ENCODE data around the gene CTDSPL. TPM values are rescaled to one million over a fixed set of nuclear protein-coding genes. Genes with fewer than 3 reads are reported as not detected.

The CTDSPL gene
- total and polyA plus RNA-seq, 2 of the 13 experiments (the other 11 are each of a cell fraction or from before 2014, with no cell fraction given) = 26.1 to 142 TPM

DNA sequence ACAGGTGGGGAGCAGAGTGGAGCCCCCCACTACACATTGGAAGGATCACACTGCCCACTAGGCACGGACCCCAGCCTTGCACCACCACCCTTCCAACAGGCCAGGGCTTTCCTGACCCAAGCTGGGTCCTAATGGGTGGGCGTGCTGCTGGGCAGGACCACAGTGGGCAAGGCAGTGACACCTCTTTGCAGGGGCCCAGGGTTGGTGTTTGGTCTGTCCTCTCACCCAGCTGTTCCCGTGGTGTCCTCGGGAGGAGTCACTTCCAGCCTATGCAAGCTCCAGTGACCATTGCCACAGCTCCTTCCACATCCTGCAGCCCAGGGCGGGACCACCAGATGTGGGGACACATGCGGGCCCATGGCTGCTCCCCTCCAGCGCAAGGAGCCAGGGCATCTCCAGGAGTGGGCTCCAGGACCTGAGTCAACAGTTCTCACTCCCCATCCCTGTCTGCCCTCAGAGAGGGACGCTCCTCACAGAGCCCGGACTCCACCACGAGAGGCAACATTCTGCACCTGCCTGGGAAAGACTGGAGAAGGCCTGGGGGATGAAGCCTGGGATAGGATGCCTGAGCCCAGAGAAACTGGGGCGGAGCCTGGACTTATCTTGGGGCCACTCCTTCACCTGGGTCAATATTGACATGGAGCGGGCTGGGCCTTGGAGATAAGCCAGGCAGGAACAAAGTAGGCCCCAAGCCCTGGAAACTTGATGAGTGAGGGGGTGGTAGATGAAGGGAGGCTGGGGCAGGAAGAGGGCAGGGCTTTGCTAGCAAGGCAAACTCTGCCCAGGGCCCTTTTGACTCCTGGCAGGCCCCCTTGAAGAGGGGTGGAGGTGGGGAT is 125.0 kb downstream of the CTDSPL start (continued):
- TF ChIP-seq, protein P1, sequence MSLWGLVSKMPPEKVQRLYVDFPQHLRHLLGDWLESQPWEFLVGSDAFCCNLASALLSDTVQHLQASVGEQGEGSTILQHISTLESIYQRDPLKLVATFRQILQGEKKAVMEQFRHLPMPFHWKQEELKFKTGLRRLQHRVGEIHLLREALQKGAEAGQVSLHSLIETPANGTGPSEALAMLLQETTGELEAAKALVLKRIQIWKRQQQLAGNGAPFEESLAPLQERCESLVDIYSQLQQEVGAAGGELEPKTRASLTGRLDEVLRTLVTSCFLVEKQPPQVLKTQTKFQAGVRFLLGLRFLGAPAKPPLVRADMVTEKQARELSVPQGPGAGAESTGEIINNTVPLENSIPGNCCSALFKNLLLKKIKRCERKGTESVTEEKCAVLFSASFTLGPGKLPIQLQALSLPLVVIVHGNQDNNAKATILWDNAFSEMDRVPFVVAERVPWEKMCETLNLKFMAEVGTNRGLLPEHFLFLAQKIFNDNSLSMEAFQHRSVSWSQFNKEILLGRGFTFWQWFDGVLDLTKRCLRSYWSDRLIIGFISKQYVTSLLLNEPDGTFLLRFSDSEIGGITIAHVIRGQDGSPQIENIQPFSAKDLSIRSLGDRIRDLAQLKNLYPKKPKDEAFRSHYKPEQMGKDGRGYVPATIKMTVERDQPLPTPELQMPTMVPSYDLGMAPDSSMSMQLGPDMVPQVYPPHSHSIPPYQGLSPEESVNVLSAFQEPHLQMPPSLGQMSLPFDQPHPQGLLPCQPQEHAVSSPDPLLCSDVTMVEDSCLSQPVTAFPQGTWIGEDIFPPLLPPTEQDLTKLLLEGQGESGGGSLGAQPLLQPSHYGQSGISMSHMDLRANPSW (CRISPR knock-in tag; IDR thresholded peaks at IDR 0.05; ENCODE audit: borderline replicate concordance) = no peak
- TF ChIP-seq YEATS2 (CRISPR knock-in tag; IDR thresholded peaks at IDR 0.05; ENCODE audit: borderline replicate concordance) = peak; percentile 20; the same call in 1 of the 2 replicates
- no peak for TF ChIP-seq ZNF749 (CRISPR knock-in tag; IDR thresholded peaks at IDR 0.05; ENCODE audit: borderline replicate concordance)
- TF ChIP-seq, protein P2, sequence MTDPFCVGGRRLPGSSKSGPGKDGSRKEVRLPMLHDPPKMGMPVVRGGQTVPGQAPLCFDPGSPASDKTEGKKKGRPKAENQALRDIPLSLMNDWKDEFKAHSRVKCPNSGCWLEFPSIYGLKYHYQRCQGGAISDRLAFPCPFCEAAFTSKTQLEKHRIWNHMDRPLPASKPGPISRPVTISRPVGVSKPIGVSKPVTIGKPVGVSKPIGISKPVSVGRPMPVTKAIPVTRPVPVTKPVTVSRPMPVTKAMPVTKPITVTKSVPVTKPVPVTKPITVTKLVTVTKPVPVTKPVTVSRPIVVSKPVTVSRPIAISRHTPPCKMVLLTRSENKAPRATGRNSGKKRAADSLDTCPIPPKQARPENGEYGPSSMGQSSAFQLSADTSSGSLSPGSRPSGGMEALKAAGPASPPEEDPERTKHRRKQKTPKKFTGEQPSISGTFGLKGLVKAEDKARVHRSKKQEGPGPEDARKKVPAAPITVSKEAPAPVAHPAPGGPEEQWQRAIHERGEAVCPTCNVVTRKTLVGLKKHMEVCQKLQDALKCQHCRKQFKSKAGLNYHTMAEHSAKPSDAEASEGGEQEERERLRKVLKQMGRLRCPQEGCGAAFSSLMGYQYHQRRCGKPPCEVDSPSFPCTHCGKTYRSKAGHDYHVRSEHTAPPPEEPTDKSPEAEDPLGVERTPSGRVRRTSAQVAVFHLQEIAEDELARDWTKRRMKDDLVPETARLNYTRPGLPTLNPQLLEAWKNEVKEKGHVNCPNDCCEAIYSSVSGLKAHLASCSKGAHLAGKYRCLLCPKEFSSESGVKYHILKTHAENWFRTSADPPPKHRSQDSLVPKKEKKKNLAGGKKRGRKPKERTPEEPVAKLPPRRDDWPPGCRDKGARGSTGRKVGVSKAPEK (CRISPR knock-in tag; IDR thresholded peaks at IDR 0.05; ENCODE audit: borderline replicate concordance) = no peak
- no peak for TF ChIP-seq ZNF253 (CRISPR knock-in tag; IDR thresholded peaks at IDR 0.05; ENCODE audit: borderline replicate concordance)
- TF ChIP-seq ZNF564 (CRISPR knock-in tag; IDR thresholded peaks at IDR 0.05) = no peak
- no peak for TF ChIP-seq ETV6 (CRISPR knock-in tag; conservative IDR thresholded peaks at IDR 0.05)
- TF ChIP-seq TRIM24 (CRISPR knock-in tag; IDR thresholded peaks at IDR 0.05) = no peak
- no peak for TF ChIP-seq ZNF572 (CRISPR knock-in tag; IDR thresholded peaks at IDR 0.05)
- TF ChIP-seq JUND (CRISPR knock-in tag; IDR thresholded peaks at IDR 0.05) = no peak
- no peak for TF ChIP-seq PAWR (CRISPR knock-in tag; IDR thresholded peaks at IDR 0.05; ENCODE audit: borderline replicate concordance)
- TF ChIP-seq ZNF30 (CRISPR knock-in tag; IDR thresholded peaks at IDR 0.05) = no peak
- no peak for TF ChIP-seq ZNF777 (CRISPR knock-in tag; IDR thresholded peaks at IDR 0.05)
- no peak for TF ChIP-seq CBX1 (IDR thresholded peaks at IDR 0.05; ENCODE audit: low read depth)
- TF ChIP-seq ZFYVE20 (CRISPR knock-in tag; IDR thresholded peaks at IDR 0.05; ENCODE audit: borderline replicate concordance, low read depth) = no peak
- no peak for TF ChIP-seq SIX4 (CRISPR knock-in tag; IDR thresholded peaks at IDR 0.05)
- TF ChIP-seq PHF5A (CRISPR knock-in tag; IDR thresholded peaks at IDR 0.05; ENCODE audit: low read depth, unreplicated experiment) = no peak
- TF ChIP-seq, protein P3, sequence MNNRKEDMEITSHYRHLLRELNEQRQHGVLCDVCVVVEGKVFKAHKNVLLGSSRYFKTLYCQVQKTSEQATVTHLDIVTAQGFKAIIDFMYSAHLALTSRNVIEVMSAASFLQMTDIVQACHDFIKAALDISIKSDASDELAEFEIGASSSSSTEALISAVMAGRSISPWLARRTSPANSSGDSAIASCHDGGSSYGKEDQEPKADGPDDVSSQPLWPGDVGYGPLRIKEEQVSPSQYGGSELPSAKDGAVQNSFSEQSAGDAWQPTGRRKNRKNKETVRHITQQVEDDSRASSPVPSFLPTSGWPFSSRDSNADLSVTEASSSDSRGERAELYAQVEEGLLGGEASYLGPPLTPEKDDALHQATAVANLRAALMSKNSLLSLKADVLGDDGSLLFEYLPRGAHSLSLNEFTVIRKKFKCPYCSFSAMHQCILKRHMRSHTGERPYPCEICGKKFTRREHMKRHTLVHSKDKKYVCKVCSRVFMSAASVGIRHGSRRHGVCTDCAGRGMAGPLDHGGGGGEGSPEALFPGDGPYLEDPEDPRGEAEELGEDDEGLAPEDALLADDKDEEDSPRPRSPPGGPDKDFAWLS (CRISPR knock-in tag; IDR thresholded peaks at IDR 0.05; ENCODE audit: borderline replicate concordance) = no peak
- TF ChIP-seq IRF2 (CRISPR knock-in tag; IDR thresholded peaks at IDR 0.05) = no peak
- no peak for TF ChIP-seq CREB1 (IDR thresholded peaks at IDR 0.05)
- no peak for TF ChIP-seq CREB1 (CRISPR knock-in tag; IDR thresholded peaks at IDR 0.05)
- no peak for TF ChIP-seq ZBTB3 (CRISPR knock-in tag; IDR thresholded peaks at IDR 0.05; ENCODE audit: borderline replicate concordance, low read depth)
- TF ChIP-seq ZNF83 (CRISPR knock-in tag; IDR thresholded peaks at IDR 0.05; ENCODE audit: borderline replicate concordance) = no peak
- no peak; the same call in 1 of the 2 replicates for TF ChIP-seq TARDBP (CRISPR knock-in tag; IDR thresholded peaks at IDR 0.05)

Data from HepG2 (cell line).